Tibial nerve (tissue), 3 donors: ENCODE results near the gene FLT4.

Source experiments
- POLR2A ChIP-seq, 2 donors: fragments of 450-650 bp; IDR thresholded peaks; one replicate each; pipeline ENCODE4 v1.6.1; 2017; ENCODE audit warnings: antibody characterized with exemption in 2 of 2, mild to moderate bottlenecking in 2 of 2, moderate library complexity in 2 of 2
- TF ChIP-seq, protein P1 (sequence below), 5 experiments: fragments of 200-600 bp in 3 of 5; fragments of 450-650 bp in 2 of 5; sonication (generic) in 3 of 5; IDR thresholded peaks; one replicate each; pipeline ENCODE4 v1.5.1; 2016 to 2019; ENCODE audit warnings: antibody characterized with exemption in 5 of 5, mild to moderate bottlenecking in 3 of 5, moderate library complexity in 2 of 5

DNA sequence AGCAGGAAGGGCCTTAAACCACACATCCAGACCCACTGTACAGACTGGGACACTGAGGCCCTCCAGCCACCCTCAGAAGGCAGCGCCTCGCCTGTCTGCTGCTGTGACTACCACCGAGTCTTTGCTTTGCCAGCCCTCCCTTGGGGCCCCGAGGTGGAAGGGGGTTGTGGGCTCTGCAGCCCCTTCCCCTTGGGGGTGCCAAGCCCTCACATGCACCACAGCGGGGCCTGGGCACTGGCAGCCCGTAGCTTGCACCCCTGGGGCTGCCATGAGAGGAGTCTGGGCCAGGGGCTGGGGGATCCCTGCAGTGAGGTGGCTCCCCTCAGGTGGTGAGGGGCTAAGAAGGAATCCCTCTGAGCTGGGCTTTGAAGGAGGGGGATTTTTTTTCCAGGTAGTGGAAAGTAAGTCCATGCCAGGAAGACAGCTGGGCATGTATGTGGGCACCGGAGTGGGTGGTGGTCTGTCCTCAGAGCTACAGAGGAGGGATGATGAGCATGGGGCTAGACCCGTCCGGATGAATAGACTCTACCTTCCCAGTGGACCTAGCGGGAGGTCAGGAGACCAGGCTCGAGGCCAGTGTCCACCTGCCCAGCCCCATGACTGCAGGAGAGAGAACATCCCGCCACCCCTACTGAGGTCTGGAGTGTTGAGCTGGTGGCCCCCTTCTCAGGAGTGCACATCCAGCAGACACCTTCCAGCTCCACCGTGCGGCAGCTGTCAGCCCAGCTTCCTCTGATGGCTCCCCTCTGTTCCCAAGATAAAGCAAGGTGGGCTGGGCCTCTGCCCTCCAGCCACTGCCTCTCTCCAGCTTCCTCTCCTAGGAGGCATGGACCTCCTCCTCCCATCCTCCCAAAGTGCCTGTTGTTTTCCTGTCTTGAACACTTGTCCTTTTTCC, 15.9 kb downstream of the FLT4 start:
- TF ChIP-seq, protein P1, sequence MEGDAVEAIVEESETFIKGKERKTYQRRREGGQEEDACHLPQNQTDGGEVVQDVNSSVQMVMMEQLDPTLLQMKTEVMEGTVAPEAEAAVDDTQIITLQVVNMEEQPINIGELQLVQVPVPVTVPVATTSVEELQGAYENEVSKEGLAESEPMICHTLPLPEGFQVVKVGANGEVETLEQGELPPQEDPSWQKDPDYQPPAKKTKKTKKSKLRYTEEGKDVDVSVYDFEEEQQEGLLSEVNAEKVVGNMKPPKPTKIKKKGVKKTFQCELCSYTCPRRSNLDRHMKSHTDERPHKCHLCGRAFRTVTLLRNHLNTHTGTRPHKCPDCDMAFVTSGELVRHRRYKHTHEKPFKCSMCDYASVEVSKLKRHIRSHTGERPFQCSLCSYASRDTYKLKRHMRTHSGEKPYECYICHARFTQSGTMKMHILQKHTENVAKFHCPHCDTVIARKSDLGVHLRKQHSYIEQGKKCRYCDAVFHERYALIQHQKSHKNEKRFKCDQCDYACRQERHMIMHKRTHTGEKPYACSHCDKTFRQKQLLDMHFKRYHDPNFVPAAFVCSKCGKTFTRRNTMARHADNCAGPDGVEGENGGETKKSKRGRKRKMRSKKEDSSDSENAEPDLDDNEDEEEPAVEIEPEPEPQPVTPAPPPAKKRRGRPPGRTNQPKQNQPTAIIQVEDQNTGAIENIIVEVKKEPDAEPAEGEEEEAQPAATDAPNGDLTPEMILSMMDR (IDR thresholded peaks at IDR 0.05) = no peak
- no peak for TF ChIP-seq POLR2A (IDR thresholded peaks at IDR 0.05)
